ENCODE results near the gene KRTAP19-1.

The KRTAP19-1 gene

DNA sequence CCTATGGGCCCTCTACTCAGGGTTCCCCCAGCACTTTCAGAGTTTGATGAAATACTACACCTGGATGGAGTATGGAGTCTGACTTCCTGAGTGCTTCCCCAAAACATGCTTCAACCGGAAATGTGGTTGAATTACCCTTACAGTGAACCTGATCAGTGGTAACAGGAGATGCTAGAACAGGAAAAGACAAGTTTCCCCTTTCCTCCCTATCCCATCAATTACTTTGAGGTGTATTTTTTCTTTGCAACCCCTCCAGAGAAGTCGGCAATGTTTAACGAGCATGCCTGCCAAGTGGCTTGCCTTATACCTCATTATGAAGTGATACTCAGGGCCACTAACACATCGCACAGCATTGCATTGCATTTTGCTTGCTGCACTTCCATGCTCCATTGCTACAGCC lies 33.1 kb downstream of the KRTAP19-1 start (continued):
- TF ChIP-seq ZNF791 (tag by site-specific recombination; IDR thresholded peaks at IDR 0.05) (no peak), ZBTB44 (tag by site-specific recombination; IDR thresholded peaks at IDR 0.05) (no peak)

DNA sequence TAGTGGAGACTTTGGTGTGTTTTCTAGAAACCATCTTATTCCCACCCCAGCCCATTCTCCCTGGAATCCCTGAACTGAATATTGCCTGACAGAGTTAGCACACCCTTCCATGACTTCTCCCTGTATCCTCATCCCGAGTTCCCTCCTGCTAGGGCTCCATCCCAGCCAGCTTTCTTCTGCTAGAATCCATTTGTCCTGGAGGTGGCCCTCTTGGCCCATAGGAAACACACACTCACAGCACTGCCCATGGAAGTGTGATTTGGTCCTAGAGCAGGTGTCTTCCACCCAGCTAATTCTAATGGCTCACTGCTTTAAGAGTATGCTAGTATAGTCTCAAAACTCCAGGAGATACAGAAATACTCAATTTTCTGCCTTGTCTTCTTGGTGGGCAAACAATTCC lies 36.0 kb downstream of the KRTAP19-1 start:
- POLR2A ChIA-PET, result no interaction called here

DNA sequence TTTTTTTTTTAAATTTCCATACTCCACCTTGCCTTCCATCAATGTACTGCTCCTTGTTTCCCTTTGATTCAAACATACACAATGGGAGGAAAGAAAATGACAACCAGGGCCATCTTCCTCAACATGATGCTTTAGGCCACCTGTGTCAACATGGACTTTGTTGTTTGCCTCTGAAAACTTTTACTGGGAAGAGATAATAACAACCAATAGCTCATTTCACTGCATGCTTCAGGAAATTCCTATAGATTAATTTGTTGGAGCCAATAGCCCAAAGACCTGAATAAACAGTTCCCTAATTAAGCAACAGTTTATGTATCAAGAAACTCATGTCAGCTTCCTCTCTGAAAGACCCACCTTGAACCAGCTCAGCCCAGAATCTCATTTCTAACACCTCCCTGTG lies 36.9 kb downstream of the KRTAP19-1 start:
- POLR2A ChIA-PET, result no interaction called here
- Histone ChIP-seq H3K9me3 (ENCODE audit: control insufficient read depth, insufficient read depth, low read depth, low read length) (no peaks in the 10 kb centered on the region), H3K27ac (ENCODE audit: extremely low read depth, low read depth, low read length) (no peak overlapping the region), H3K4me1 (ENCODE audit: control insufficient read depth, insufficient read depth, low read length) (no peaks in the 10 kb centered on the region), H3K36me3 (ENCODE audit: control insufficient read depth in 2 of 2, insufficient read depth in 1 of 2, low read length in 2 of 2) (no peaks in the 10 kb centered on the region), H3K4me3 (ENCODE audit: low read depth, low read length) (no peak overlapping the region)
- CTCF ChIA-PET, result interaction anchor here (0.6 to 2.2 kb wide), 4 partner anchors 10 to 994 kb away, joined by 3 to 12 read pairs (median 3); no protein-coding TSS in a partner anchor
- TF ChIP-seq ZNF311 (tag by site-specific recombination; IDR thresholded peaks at IDR 0.05; ENCODE audit: borderline replicate concordance) (no peak), ZNF555 (tag by site-specific recombination; conservative IDR thresholded peaks at IDR 0.05) (no peak), TSHZ1 (tag by site-specific recombination; IDR thresholded peaks at IDR 0.05; ENCODE audit: borderline replicate concordance) (no peak), ZNF660 (tag by site-specific recombination; IDR thresholded peaks at IDR 0.05) (no peak), ZNF596 (tag by site-specific recombination; IDR thresholded peaks at IDR 0.05) (no peak), GLI4 (tag by site-specific recombination; IDR thresholded peaks at IDR 0.05) (no peak), ZNF132 (tag by site-specific recombination; IDR thresholded peaks at IDR 0.05; ENCODE audit: borderline replicate concordance) (no peak), PRDM6 (tag by site-specific recombination; IDR thresholded peaks at IDR 0.05) (no peak), ZNF274 (IDR thresholded peaks at IDR 0.05; ENCODE audit: low read length) (no peak), ZNF274 (tag by site-specific recombination; IDR thresholded peaks at IDR 0.05; ENCODE audit: borderline replicate concordance) (no peak), ZNF600 (tag by site-specific recombination; IDR thresholded peaks at IDR 0.05) (no peak), KLF17 (tag by site-specific recombination; IDR thresholded peaks at IDR 0.05) (no peak), PATZ1 (tag by site-specific recombination; IDR thresholded peaks at IDR 0.05) (no peak), ZNF747 (tag by site-specific recombination; IDR thresholded peaks at IDR 0.05) (no peak)
- TF ChIP-seq, protein P1, sequence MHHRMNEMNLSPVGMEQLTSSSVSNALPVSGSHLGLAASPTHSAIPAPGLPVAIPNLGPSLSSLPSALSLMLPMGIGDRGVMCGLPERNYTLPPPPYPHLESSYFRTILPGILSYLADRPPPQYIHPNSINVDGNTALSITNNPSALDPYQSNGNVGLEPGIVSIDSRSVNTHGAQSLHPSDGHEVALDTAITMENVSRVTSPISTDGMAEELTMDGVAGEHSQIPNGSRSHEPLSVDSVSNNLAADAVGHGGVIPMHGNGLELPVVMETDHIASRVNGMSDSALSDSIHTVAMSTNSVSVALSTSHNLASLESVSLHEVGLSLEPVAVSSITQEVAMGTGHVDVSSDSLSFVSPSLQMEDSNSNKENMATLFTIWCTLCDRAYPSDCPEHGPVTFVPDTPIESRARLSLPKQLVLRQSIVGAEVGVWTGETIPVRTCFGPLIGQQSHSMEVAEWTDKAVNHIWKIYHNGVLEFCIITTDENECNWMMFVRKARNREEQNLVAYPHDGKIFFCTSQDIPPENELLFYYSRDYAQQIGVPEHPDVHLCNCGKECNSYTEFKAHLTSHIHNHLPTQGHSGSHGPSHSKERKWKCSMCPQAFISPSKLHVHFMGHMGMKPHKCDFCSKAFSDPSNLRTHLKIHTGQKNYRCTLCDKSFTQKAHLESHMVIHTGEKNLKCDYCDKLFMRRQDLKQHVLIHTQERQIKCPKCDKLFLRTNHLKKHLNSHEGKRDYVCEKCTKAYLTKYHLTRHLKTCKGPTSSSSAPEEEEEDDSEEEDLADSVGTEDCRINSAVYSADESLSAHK (tag by site-specific recombination; IDR thresholded peaks at IDR 0.05), result no peak

More for the DNA sequence above, 36.0 kb downstream of the KRTAP19-1 start:
- Histone ChIP-seq H3K36me3 (ENCODE audit: control insufficient read depth in 2 of 2, insufficient read depth in 1 of 2, low read length in 2 of 2) (no peaks in the 10 kb centered on the region), H3K4me1 (ENCODE audit: control insufficient read depth, insufficient read depth, low read length) (no peaks in the 10 kb centered on the region), H3K4me3 (ENCODE audit: low read depth, low read length) (no peak overlapping the region), H3K27ac (ENCODE audit: extremely low read depth, low read depth, low read length) (no peak overlapping the region), H3K9me3 (ENCODE audit: control insufficient read depth, insufficient read depth, low read depth, low read length) (no peaks in the 10 kb centered on the region)
- TF ChIP-seq, protein P2, sequence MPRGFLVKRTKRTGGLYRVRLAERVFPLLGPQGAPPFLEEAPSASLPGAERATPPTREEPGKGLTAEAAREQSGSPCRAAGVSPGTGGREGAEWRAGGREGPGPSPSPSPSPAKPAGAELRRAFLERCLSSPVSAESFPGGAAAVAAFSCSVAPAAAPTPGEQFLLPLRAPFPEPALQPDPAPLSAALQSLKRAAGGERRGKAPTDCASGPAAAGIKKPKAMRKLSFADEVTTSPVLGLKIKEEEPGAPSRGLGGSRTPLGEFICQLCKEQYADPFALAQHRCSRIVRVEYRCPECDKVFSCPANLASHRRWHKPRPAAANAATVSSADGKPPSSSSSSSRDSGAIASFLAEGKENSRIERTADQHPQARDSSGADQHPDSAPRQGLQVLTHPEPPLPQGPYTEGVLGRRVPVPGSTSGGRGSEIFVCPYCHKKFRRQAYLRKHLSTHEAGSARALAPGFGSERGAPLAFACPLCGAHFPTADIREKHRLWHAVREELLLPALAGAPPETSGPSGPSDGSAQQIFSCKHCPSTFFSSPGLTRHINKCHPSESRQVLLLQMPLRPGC (tag by site-specific recombination; IDR thresholded peaks at IDR 0.05), result no peak
- CTCF ChIA-PET, result interaction anchor here (0.8 to 2.2 kb wide), 7 partner anchors 10 to 643 kb away, joined by 3 to 12 read pairs (median 4); no protein-coding TSS in a partner anchor

All from HEK293 (cell line).